ENCODE results near the gene CTNND2.

- no peak for TF ChIP-seq POLR2A (IDR thresholded peaks at IDR 0.05)
- TF ChIP-seq CTCF (IDR thresholded peaks at IDR 0.05), result no peak
Observed at GRCh38 chr5:11030671-11031070, 873.6 kb downstream of the CTNND2 start.
